ENCODE measurements around the gene BCL10. TPM values are rescaled to one million over a fixed set of nuclear protein-coding genes. Genes with fewer than 3 reads are reported as not detected.

Gene BCL10
- total and polyA plus RNA-seq, 7 experiments from 2014 or later: 17.4 to 53.0 (median 33.1) TPM

- no peak for ATAC-seq
- Mint-ChIP-seq H3K4me3 (peak overlapping the region; percentile 82 to 95 (median 90)), H3K27ac (peak overlapping the region; percentile 84 to 97 (median 95)), H3K9me3 (no peaks in the 10 kb centered on the region), H3K4me1 (peaks cover 42 to 61% (median 53%) of the 10 kb centered on the region in 7 donors), H3K36me3 (peaks cover 5 to 17% (median 13%) of the 10 kb centered on the region in 5 donors), H3K27me3 (peaks cover 0 to 15% (median 0%) of the 10 kb centered on the region in 5 donors)
- no peaks in the 10 kb centered on the region for H3K9me3 ChIP-seq (ENCODE audit: control insufficient read depth in 2 of 3, low read length in 3 of 3)
- peaks cover 17 to 28% of the 10 kb centered on the region in 2 donors for H3K4me1 ChIP-seq (ENCODE audit: control insufficient read depth in 2 of 2, insufficient read depth in 2 of 2, low read length in 2 of 2)
- CTCF ChIA-PET: interaction anchor here (1.0 to 4.0 kb wide), 5 partner anchors 14 to 331 kb away, joined by 3 to 29 read pairs (median 8); partner anchors contain the start of gene C1orf52
- intact Hi-C loops (cut with micrococcal nuclease): loop anchor here (1.0 to 10.0 kb wide), 29 partner anchors 16 to 1769 kb away; partner anchors contain the start of genes C1orf52 (in 2 of the 2), CTBS (in 2 of the 2), GNG5 (in 2 of the 2) and HS2ST1 (in 2 of the 2)
- H3K4me3 ChIP-seq (ENCODE audit: low read length): peak overlapping the region; percentile 89
- H3K36me3 ChIP-seq (ENCODE audit: control insufficient read depth in 2 of 3, insufficient read depth in 3 of 3, low read length in 3 of 3): peaks cover 0 to 15% (median 0%) of the 10 kb centered on the region in 3 experiments
- H3K27ac ChIP-seq (ENCODE audit: low read depth, low read length): peak overlapping the region; percentile 97
- DNase-seq: peak in 8 of 9 donors; percentile 17 to 69 (median 30)
- POLR2A ChIA-PET: interaction anchor here (0.5 to 5.6 kb wide), 13 partner anchors 10 to 1699 kb away, joined by 3 to 63 read pairs (median 5); partner anchors contain the start of genes C1orf52, PRKACB and SYDE2
- H3K27me3 ChIP-seq (ENCODE audit: control insufficient read depth in 2 of 2, insufficient read depth in 2 of 2, low read length in 2 of 2): no peaks in the 10 kb centered on the region
These were observed 674 bp downstream of the BCL10 start for GRCh38 chr1:85275701-85276214.

DNA sequence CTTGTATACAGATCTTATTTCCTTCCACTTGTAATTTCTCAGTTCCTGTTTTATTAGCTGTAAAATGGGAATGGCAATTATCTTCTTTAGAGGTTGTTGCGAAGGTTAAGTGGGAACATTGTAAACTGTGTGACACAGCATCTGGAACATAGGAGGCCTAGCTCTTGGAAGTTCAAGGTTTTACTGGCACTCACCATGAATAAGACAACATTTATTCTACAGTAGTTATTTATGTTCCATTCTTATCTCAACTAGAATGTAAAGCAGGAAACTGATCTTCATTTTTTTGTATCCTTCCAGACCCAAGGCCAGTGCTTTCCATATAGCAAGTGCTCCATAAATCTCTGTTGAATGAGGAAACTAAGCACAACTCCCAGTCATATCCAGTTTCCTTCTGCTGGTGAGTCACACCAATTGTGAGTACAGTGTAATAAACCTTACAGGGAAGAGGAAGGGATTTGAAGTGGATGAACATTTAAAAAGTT is 1.4 kb downstream of the BCL10 start:
- H3K4me1 ChIP-seq (ENCODE audit: control insufficient read depth in 2 of 2, insufficient read depth in 2 of 2, low read length in 2 of 2): peaks cover 17 to 28% of the 10 kb centered on the region in 2 donors
- intact Hi-C loops (cut with micrococcal nuclease): loop anchor here (5.0 to 10.0 kb wide), 15 partner anchors 228 to 1770 kb away; partner anchors contain the start of genes CTBS (in 1 of the 2), GNG5 (in 1 of the 2), HS2ST1 (in 1 of the 2) and MCOLN2 (in 1 of the 2)
- peaks cover 0 to 10% (median 0%) of the 10 kb centered on the region in 5 donors for H3K27me3 Mint-ChIP-seq
- peak overlapping the region; percentile 89 for H3K4me3 ChIP-seq (ENCODE audit: low read length)
- peak overlapping the region; percentile 82 to 95 (median 90) for H3K4me3 Mint-ChIP-seq
- H3K9me3 ChIP-seq (ENCODE audit: control insufficient read depth in 2 of 3, low read length in 3 of 3): no peaks in the 10 kb centered on the region
- ATAC-seq: no peak
- CTCF ChIA-PET: interaction anchor here (1.0 to 4.0 kb wide), 5 partner anchors 16 to 330 kb away, joined by 5 to 29 read pairs (median 8); partner anchors contain the start of gene C1orf52
- peaks cover 42 to 64% (median 56%) of the 10 kb centered on the region in 7 donors for H3K4me1 Mint-ChIP-seq
- peak overlapping the region; percentile 97 for H3K27ac ChIP-seq (ENCODE audit: low read depth, low read length)
- H3K36me3 Mint-ChIP-seq: peaks cover 5 to 19% (median 13%) of the 10 kb centered on the region in 5 donors
- peaks cover 0 to 20% (median 0%) of the 10 kb centered on the region in 3 experiments for H3K36me3 ChIP-seq (ENCODE audit: control insufficient read depth in 2 of 3, insufficient read depth in 3 of 3, low read length in 3 of 3)
- no peaks in the 10 kb centered on the region for H3K9me3 Mint-ChIP-seq
- no peak for DNase-seq
- no peaks in the 10 kb centered on the region for H3K27me3 ChIP-seq (ENCODE audit: control insufficient read depth in 2 of 2, insufficient read depth in 2 of 2, low read length in 2 of 2)
- POLR2A ChIA-PET: interaction anchor here (0.9 to 5.6 kb wide), 6 partner anchors 11 to 1131 kb away, joined by 3 to 63 read pairs (median 12); partner anchors contain the start of genes C1orf52, PRKACB and SYDE2
- H3K27ac Mint-ChIP-seq: peak overlapping the region; percentile 84 to 97 (median 95)

DNA sequence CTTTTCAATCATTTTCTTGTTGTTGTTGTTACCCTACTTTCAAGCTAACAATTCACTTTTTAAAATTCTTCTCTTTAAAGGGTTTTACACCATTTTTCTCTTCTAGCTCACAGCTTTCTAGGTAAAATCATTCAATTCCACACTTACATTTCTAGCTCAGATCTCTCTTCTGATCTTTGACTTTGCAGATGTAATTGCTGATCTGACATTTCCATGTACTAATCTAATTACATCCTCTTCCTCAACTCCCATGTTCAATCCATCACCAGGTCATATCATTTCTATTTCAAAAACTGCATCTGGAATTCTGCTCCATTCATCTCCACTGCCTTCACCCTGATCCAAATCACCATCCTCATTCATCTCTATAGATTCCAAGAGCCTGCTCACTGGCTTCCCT is 3.0 kb downstream of the BCL10 start:
- Histone ChIP-seq H3K27me3 (ENCODE audit: control insufficient read depth in 2 of 2, insufficient read depth in 2 of 2, low read length in 2 of 2) (no peaks in the 10 kb centered on the region), H3K4me1 (ENCODE audit: control insufficient read depth in 2 of 2, insufficient read depth in 2 of 2, low read length in 2 of 2) (peaks cover 17 to 28% of the 10 kb centered on the region in 2 donors), H3K36me3 (ENCODE audit: control insufficient read depth in 2 of 3, insufficient read depth in 3 of 3, low read length in 3 of 3) (peaks cover 3 to 36% (median 8%) of the 10 kb centered on the region in 3 experiments), H3K4me3 (ENCODE audit: low read length) (no peak overlapping the region), H3K27ac (ENCODE audit: low read depth, low read length) (no peak overlapping the region), H3K9me3 (ENCODE audit: control insufficient read depth in 2 of 3, low read length in 3 of 3) (no peaks in the 10 kb centered on the region)
- Mint-ChIP-seq H3K27ac (peak overlapping the region in 6 of 9 donors; percentile 13 to 67 (median 40)), H3K4me1 (peaks cover 39 to 67% (median 59%) of the 10 kb centered on the region in 7 donors), H3K27me3 (no peaks in the 10 kb centered on the region), H3K4me3 (peak overlapping the region in 5 of 10 donors; percentile 2 to 90 (median 34)), H3K9me3 (no peaks in the 10 kb centered on the region), H3K36me3 (peaks cover 14 to 29% (median 22%) of the 10 kb centered on the region in 5 donors)
- ChIA-PET CTCF (interaction anchor here (1.0 to 1.8 kb wide), 3 partner anchors 19 to 329 kb away, joined by 3 to 5 read pairs (median 3); no protein-coding TSS in a partner anchor), POLR2A (interaction anchor here (1.0 to 5.6 kb wide), 3 partner anchors 13 to 164 kb away, joined by 3 to 63 read pairs (median 38); partner anchors contain the start of genes C1orf52 and SYDE2)
- DNase-seq (no peak), ATAC-seq (no peak)
- intact Hi-C loops (cut with micrococcal nuclease): loop anchor here (10.0 kb wide), 3 partner anchors 769 to 1771 kb away; partner anchors contain the start of genes GNG5 (in 1 of the 2), SH3GLB1 (in 1 of the 2) and SPATA1 (in 1 of the 2)

- no peaks in the 10 kb centered on the region for H3K27me3 Mint-ChIP-seq
- Histone ChIP-seq H3K9me3 (ENCODE audit: control insufficient read depth in 2 of 3, low read length in 3 of 3) (no peaks in the 10 kb centered on the region), H3K27ac (ENCODE audit: low read depth, low read length) (no peak overlapping the region), H3K27me3 (ENCODE audit: control insufficient read depth in 2 of 2, insufficient read depth in 2 of 2, low read length in 2 of 2) (no peaks in the 10 kb centered on the region), H3K4me1 (ENCODE audit: control insufficient read depth in 2 of 2, insufficient read depth in 2 of 2, low read length in 2 of 2) (peaks cover under 1 to 10% of the 10 kb centered on the region in 2 donors), H3K4me3 (ENCODE audit: low read length) (no peak overlapping the region), H3K36me3 (ENCODE audit: control insufficient read depth in 2 of 3, insufficient read depth in 3 of 3, low read length in 3 of 3) (peaks cover 12 to 51% (median 23%) of the 10 kb centered on the region in 3 experiments)
- peak overlapping the region in 2 of 9 donors; percentile 14 to 58 for H3K27ac Mint-ChIP-seq
- DNase-seq: no peak
- H3K36me3 Mint-ChIP-seq: peaks cover 14 to 39% (median 28%) of the 10 kb centered on the region in 5 donors
- H3K4me3 Mint-ChIP-seq: no peak overlapping the region
- ChIA-PET CTCF (interaction anchor here (0.5 to 0.6 kb wide), 3 partner anchors 69 to 324 kb away, joined by 3 to 5 read pairs (median 3); no protein-coding TSS in a partner anchor), POLR2A (interaction anchor here (1.7 kb wide), 1 partner anchor 9 kb away, joined by 7 read pairs; the partner anchor contains the start of gene C1orf52)
- intact Hi-C loops (cut with micrococcal nuclease): no loop called here
- no peaks in the 10 kb centered on the region for H3K9me3 Mint-ChIP-seq
- ATAC-seq: no peak
- H3K4me1 Mint-ChIP-seq: peaks cover 23 to 48% (median 42%) of the 10 kb centered on the region in 7 donors
These were observed 7.4 kb downstream of the BCL10 start for GRCh38 chr1:85268801-85269585.

GRCh38 chr1:85267313-85267712 is 9.1 kb downstream of the BCL10 start:
- POLR2A ChIA-PET: no interaction called here
- Mint-ChIP-seq H3K36me3 (peaks cover 9 to 34% (median 16%) of the 10 kb centered on the region in 5 donors), H3K9me3 (no peaks in the 10 kb centered on the region), H3K27me3 (no peaks in the 10 kb centered on the region), H3K27ac (no peak overlapping the region), H3K4me1 (peaks cover 8 to 35% (median 27%) of the 10 kb centered on the region in 7 donors), H3K4me3 (no peak overlapping the region)
- CTCF ChIA-PET: interaction anchor here (1.6 kb wide), 1 partner anchor 322 kb away, joined by 4 read pairs; no protein-coding TSS in a partner anchor
- Histone ChIP-seq H3K4me1 (ENCODE audit: control insufficient read depth in 2 of 2, insufficient read depth in 2 of 2, low read length in 2 of 2) (no peaks in the 10 kb centered on the region), H3K4me3 (ENCODE audit: low read length) (no peak overlapping the region), H3K27ac (ENCODE audit: low read depth, low read length) (no peak overlapping the region), H3K9me3 (ENCODE audit: control insufficient read depth in 2 of 3, low read length in 3 of 3) (no peaks in the 10 kb centered on the region), H3K27me3 (ENCODE audit: control insufficient read depth in 2 of 2, insufficient read depth in 2 of 2, low read length in 2 of 2) (no peaks in the 10 kb centered on the region), H3K36me3 (ENCODE audit: control insufficient read depth in 2 of 3, insufficient read depth in 3 of 3, low read length in 3 of 3) (peaks cover 12 to 51% (median 23%) of the 10 kb centered on the region in 3 experiments)
- intact Hi-C loops (cut with micrococcal nuclease): no loop called here
- DNase-seq (no peak), ATAC-seq (no peak)
